ENCODE measurements around the gene C16orf92.

Gene C16orf92

DNA sequence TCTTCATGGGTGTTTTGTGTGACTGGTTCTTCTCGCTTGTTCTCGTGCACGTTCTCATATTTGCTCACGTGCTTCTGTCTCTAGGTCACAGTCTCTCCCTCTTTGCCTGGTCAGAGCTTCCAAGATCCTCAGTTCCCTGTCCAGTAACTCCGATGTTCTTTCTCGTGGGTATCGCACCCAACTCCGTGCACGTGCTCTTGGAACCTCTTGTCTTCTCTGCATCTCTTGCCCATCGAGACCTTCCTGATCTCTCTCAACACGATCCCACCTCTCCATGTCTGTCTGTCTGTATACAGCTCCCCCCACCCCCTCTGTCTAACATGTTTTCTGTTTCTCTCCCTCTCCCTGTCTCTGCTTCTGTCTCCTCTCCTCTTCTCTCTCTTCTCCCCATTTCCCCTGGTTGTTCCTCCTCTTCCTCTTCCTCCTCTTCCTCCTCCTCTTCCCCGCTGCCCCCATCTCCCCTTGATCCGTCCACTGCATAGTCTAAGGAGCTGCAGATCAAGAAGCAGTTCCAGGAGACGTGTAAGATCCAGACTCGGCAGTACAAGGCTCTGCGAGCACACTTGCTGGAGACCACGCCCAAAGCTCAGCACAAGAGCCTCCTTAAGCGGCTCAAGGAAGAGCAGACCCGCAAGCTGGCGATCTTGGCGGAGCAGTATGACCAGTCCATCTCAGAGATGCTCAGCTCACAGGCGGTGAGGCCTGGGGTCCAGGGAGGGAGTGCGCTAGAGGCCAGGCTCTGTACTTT is 33.7 kb upstream of the C16orf92 start:
- no peak for DNase-seq (ENCODE audit: low read depth)

DNA sequence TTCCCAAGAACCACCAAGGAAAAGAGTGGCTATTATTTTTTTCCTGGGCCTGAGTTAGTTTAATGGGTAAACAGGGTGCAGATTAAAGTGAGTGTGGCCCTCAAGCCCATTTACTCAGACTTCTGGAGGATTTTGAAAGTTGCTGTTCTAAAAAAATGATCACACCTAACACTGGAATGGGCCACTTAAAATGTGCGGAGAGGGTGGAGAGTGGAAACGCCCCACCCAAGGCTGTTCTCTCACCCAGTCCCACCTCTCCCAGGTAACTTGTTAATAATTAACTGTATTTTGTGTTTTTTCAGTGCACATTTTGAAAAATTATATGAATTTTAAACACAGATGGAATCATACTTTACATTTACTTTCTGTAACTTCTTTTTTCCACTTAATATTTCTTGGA is 33.0 kb upstream of the C16orf92 start:
- no peak for DNase-seq (ENCODE audit: low read depth)

DNA sequence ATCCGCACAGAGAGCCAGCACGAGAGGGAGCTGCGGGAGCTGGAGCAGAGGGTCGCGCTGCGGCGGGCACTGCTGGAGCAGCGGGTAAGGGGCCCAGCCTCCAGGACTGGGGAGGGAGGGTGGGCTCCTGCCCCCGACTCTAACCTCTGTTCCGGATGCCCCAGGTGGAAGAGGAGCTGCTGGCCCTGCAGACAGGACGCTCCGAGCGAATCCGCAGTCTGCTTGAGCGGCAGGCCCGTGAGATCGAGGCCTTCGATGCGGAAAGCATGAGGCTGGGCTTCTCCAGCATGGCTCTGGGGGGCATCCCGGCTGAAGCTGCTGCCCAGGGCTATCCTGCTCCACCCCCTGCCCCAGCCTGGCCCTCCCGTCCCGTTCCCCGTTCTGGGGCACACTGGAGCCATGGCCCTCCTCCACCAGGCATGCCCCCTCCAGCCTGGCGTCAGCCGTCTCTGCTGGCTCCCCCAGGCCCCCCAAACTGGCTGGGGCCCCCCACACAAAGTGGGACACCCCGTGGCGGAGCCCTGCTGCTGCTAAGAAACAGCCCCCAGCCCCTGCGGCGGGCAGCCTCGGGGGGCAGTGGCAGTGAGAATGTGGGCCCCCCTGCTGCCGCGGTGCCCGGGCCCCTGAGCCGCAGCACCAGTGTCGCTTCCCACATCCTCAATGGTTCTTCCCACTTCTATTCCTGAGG is 32.0 kb upstream of the C16orf92 start:
- DNase-seq (ENCODE audit: low read depth): no peak

DNA sequence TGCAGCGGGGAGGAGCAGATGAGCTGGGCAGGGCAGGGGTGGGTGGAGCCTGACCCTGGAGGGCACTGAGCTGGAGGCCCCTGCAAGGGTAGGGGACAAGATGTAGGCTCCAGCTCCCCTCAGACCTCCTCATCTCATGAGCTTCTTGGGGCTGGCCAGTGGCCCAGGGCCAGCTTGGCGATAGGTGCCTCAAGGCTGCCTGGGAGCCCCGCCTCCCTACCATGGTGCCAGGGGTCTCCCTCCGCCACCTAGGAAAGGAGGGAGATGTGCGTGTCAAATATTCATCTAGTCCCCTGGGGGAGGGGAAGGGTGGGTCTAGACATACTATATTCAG is 31.5 kb upstream of the C16orf92 start:
- DNase-seq (ENCODE audit: low read depth): no peak

DNA sequence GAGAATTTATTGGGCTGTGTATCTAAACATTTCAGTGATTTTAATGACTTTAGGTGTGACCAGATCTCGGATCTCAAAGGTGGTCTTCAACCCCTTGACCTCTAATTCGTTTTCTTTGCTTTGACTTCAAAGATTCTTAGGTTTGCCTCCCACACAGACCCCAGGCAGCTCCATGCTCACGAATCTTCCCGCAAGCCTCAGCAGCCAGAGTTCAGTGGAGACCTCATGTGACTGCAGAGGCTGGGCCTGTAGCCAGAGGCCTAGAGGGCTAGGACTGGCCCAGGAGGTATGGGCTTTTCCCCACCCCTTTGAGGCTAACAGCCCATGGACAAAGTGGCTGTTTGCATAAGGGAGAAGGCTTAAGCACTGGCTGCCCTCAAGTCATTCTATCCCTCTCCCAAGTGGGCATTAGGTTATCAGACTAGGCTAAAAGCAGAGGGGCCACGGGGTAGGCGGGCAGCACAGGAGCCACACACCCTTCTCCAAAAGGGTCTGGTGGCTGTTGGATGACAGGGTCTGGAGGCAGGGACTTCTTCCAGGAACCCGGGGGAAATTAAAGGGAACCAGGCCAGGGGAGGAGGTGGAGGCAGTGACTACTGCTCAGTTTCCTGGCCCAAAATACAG is 30.5 kb upstream of the C16orf92 start:
- DNase-seq (ENCODE audit: low read depth): no peak

DNA sequence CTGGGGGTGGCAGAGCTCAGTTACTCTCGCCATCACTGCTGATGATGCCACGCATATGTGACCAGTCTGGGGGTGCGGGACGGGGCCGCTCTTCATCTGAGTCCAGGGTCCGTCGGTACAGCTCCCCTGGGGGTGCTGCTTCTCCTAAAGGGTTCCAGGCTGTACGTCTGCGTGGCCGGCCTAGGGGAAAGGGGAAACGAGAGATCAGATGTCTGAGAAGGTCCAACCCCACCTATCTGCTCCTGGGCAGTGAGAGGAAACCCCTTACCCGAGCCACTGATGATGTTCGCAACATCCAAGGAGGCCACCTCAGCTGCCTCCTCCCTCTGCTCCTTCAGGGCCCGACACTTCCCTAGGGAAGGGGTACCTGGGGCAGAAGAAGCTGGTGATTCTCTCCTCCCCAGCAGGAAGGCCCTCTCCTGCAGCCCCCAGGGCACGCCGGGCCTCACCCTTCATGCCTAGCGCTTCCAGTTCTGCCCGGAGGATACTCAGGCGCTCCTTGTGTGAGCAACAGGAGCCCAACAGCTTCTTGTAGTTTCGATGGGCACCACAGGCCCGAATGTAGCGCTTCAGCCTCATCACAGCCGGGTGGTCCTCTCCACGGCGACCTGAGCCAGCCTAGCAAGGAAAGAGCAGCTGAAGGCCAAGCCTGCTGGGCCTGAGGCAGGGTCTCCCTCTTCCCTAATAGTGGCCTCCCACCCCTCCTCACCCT is 29.7 kb upstream of the C16orf92 start:
- DNase-seq (ENCODE audit: low read depth): no peak

DNA sequence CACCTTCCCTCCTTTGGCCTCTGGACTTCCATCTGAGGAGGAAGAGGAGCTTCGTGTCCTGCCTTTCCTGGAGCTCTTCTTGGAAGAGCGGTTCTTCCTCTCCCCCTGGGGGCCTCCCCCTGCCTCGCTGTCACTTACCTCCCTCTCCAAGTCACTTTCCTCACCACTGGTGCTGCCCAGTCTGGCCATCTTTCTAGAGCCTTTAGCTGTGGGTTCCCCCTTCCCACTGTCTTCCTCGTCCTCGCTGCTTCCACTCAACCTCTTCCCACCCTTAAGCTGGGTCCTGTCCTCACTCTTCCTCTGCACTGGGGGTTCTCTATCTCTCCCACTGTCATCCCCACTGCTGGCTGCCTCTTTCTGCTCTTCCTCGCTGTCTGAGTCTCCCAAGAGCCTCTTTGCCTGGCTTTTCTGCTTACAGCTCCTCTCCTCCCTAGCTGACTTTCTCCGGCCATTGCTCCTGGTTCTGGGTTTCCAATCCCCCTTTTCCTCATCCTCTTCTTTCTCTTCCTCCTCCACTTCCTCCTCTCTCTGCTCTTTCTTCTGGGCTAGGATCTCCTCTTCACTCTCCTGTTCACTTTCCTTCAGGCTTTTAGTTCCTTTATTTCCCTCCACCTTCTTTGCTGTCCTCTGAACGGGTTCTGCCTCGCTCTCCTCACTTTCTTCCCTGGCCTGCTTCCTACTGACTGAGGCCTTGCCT is 28.9 kb upstream of the C16orf92 start:
- no peak for DNase-seq (ENCODE audit: low read depth)

DNA sequence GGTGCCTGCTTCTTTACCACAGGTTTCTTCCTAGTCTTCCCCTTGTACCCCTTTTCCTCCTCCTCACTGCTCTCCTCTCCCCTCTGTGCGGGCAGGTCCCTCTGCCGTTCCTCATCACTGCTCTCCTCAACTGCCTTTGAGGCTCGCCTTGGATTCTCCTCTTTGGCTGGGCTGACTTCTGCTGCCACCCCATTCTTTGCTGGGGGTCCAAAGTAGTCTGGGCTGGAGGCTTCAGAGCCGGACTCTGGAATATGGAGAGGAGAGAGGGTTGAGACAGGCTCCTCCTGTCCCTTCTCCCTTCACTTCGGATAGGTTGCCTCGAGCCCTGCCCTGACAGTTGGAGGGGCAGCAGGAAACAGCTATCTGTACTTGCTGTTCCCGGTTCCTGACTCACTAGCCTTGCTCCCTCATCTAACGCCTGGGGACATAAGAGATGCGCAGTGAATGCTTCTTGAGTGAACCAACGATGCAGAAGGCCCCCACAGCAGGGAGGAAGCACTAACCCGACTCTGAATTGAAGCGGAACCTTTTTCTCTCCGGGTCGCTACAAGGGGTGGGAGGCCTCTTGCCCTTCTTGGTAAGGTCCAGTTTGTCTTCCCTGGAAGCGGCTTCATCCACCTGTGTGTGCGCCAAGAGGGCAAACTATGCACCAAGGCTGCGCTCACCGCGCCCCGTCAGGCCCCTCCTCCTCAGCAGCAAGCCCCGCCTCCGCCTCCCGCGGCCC is 28.2 kb upstream of the C16orf92 start:
- DNase-seq (ENCODE audit: low read depth): no peak

DNA sequence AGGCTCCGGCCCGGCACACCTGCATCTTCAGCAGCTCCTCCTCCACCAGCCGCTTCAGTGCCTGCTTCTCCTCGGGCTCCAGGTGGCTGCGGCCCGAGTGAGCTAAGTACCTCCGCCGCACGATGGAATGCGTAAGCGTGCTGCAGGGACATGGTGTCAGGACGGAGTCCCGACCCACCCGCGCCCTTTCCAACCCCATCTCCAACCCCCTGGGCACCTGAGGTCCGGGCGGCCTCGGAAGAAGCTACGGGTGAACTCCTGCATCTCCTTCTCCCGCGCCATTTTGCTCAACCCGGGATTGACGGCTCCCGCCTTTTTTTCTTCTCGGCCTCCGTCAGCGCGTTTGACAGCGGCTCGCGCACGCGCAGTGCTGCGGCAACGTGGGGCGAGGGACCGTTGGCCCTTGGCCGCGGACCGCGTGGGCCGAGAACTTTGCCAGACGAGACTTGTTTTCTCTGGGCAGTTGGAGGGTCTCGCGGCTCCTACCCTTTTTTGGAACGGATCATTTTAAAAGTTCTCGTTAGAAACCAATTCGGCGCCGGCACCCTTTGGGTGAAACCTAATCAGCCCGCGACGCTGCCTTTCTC is 27.6 kb upstream of the C16orf92 start, which contains the start of gene HIRIP3:
HIRIP3 (minus strand) TSS at position 294 of the 587 bp plus-strand sequence; CDS start at position 282, 12 bp downstream.
- peak; percentile 77 for DNase-seq (ENCODE audit: low read depth)

DNA sequence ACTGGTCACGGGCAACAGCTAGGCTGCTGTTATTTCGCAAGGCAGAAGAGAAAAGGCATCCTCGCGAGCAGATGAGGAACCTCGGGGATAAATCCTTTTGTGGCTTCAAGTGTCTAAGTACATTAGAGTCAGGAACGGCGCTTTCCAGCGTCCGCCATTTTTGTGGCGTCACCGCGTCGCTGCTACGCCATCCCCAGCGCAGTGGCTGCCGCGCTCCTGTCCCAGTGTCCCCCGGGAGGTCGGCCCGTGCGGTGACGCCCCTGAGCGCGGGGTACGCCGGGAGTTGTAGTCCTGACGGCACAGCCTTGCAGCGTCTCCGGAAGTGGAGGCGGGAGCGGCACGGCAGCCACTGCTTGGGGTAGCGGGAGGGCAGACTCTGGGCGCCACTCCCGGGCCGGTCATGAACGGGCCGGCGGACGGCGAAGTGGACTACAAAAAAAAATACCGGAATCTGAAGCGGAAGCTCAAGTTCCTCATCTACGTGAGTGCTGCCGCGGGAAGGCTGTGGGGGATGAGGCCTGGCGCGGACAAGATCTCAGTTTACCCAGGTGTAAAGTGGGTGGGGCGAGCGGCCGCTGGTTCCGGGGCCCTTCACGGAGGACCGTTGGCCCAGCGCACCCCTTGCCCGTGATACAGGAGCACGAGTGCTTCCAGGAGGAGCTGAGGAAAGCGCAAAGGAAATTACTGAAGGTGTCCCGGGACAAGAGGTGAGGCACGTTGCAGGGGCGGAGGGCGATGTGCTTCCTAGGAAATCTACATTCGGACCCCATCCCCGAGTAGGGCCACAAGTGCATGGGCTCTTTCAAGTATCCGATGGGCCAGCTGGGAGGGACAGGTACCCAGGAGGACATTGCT is 26.9 kb upstream of the C16orf92 start, which contains the start of gene INO80E:
INO80E (plus strand) TSS at position 331 of the 855 bp plus-strand sequence; CDS start at position 401, 70 bp downstream.
- peak; percentile 99 for DNase-seq (ENCODE audit: low read depth)

DNA sequence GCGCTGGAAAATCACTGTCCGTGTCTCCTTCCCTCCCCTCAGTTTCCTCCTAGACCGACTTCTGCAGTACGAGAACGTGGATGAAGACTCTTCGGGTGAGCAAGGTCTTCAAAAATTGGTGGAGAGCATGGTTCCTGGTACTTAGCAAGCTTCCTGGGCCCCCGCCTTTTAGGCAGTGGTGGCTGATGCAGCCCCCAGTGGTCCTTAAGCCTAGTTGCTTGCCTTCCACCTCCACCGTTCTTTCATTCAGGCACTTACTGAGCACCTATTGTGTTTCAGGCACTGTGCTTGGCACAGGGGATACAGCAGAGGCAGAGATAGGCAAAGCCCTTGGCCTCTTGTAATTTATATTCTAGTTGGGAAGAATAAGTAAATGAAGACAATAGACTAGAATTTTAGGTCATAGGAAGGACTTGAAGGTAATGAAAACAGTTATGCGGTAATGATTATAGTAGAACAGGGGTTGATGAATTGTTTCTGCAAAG is 26.2 kb upstream of the C16orf92 start:
- DNase-seq (ENCODE audit: low read depth): no peak

DNA sequence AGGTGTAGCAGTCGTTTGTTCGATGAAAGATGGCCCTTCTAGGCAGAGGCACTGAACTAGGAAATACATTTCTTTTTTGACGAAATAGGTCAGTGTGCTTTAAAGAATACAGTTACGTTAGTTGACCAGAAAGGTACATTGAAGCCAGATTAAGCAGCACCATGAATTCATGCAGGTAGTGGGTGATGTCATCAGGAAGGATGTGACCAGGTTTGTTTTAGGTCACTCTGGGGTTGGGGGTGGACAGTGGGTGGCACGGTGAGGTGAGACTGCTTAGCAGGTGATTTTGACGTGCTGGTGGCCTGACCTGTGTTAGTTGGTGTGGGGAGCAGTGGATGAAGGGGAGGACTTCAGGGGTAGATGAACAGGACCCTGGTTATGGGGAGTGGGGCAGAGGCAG is 23.4 kb upstream of the C16orf92 start:
- no peak for DNase-seq (ENCODE audit: low read depth)

DNA sequence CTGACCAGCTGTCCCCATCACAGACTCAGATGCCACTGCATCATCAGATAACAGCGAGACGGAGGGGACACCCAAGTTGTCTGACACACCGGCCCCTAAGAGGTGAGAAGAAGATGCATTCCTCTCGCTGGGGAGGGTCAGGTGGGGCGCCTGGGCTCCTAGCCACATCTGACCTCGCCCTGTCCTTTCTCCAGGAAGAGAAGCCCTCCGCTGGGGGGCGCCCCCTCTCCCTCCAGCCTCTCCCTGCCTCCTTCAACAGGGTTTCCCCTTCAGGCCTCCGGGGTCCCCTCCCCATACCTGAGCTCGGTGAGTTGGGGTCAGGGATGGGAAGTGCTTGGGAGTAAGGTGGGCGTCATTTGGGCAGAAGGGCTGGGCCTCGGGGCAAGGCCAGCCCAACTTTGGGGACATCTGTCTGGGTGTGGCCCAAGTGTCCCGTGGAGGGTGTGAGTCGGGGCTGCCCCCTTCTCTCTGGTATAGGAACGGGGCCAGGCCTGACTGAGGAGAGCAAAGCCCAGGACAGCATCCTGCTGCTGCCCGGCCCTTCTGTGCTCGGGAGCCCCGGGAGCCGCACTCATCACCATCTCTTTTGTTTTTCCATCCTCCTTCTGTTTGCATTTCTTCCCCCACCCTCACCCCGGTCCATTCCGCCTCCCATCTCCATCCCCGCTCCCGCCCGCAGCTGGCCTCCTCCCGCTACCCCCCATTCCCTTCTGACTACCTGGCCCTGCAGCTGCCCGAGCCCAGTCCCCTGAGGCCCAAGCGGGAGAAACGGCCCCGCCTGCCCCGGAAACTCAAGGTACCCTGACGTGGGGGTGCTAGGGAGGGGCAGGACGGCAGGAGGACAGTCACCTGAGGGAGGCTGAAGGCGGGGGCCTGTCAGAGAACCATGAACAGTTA is 22.0 kb upstream of the C16orf92 start:
- no peak for DNase-seq (ENCODE audit: low read depth)

DNA sequence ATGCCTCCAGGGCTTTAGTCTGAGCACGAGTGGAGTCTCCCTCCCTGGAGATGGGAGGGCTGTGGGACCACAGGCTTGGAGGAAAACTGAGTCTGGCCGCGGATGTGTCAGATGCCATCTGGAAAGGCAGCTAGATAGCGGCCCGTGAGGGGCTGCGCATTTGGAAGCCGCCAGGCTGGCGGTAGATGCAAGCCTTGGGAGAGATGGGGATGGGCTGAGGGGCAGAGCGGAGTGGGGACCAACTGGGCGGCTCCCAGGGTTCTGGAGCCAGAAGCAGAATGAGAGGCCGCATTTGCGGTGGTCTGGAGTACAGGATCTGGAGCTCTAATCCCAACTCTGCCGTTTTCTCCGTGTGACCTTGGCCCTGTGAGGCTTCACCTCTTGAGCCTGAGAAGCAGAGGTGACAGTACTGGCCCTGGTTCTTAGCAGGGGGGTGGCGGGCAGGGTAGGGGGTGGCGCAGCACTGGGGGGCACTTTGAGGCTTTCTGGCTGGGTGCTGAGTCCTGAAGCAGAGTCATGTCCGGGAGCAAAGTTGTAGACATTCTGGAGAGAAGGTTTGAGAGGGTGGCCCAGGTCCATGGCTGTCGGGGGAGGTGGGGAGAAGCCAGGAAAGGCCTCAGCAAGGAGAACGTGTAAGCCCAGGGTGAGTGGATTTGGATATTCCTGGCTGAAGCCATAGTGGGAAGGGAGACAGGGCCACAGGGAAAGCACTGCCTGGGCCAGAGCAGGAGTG is 20.2 kb upstream of the C16orf92 start:
- no peak for DNase-seq (ENCODE audit: low read depth)

DNA sequence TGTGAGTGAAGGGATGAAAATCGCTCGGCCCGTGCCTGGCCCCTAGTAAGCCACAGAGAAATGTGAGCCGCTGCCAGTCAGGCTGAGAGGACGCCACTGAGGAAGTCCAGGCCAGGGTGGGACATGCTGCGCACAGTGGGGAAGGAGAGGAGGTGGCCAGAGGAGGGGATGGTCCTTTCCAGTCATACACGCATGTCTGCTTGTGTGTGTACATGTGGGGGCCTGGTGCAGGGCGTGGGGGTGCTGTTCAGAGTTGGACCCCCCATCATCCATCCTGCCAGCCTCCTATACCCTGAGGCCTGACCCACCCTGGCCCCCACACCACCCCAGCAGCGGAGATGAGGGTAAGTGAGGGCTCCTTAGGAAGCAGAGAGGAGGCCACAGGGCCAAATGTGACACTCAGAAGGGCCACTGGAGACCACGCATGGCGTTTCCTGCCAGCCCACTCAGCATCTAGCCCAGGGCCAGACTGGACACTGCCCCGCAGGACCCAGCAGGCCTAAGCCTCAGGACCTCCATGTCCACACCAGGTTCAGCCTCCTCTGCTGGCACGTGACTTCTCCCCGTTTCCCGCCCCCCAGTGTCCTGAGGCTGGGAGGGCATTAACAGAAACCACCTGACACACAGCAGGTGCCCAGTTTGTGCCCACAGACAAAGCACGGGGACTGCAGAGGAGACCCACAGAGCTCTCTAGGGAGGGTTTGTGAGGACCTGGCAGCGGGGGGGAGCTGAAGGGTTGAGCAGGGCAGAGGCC is 19.2 kb upstream of the C16orf92 start:
- DNase-seq (ENCODE audit: low read depth): no peak

DNA sequence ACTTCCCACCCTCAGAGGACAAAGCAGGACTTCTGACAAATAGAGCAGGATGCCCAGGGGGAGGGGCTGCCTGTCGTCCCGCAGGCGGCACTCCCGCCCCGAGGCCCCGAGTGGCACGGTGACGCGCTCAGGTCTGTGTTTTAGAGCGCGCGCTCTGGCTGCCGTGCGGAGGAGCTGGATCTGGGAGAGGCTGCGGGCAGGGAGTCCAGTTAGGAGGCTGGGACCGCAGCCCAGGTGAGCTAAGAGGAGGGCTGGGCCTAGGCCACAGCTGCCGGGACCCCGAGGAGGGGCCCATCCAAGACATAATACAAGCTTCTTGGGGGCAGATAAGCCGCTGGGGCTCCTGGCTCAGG is 18.6 kb upstream of the C16orf92 start:
- DNase-seq (ENCODE audit: low read depth): no peak

DNA sequence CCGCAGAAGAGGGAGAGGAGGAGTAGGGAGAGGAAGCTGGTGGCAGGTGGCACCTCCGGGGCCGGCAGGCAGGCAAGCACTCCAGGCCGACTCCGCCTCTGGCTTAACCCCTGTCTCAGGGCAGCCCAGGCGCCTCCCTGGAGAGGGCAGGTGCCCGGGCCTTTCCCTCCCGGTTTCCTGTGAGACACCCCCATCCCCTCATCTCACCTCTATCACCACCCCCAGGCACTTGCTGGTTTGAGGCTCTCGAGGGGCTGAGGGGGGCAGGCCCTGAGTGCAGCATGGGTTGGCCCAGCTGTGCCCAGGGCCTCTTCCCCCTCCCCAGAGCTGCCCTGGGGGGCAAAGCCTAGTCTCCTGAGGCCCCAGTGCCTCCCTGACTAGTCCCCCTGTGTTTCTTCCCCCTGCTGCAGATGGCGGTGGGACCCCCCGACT is 18.2 kb upstream of the C16orf92 start:
- no peak for DNase-seq (ENCODE audit: low read depth)
